SU-DHL-6 (cell line): ENCODE data around the gene LRRC75A.

ENCODE experiments used
- H2AFZ ChIP-seq: fragments of 200-600 bp; sonication (generic); 2 replicates; pipeline ENCODE4 v1.6.1; 2014; ENCODE audit warnings: low read depth, mild to moderate bottlenecking, moderate library complexity, mixed read lengths, antibody characterized with exemption, low read length; ENCODE audit not compliant: severe bottlenecking
- H3F3A ChIP-seq: fragments of 200-600 bp; shearing (Covaris generic); 2 replicates; pipeline ENCODE4 v1.6.0; 2016; ENCODE audit warnings: antibody characterized with exemption, mild to moderate bottlenecking; ENCODE audit not compliant: insufficient read depth
- H3K27ac ChIP-seq: fragments of 200-600 bp; sonication (generic); 2 replicates; pipeline ENCODE4 v1.5.1; 2016; ENCODE audit warnings: low read depth, mild to moderate bottlenecking, low read length, moderate library complexity, mixed read lengths
- H3K27me3 ChIP-seq: fragments of 200-600 bp; sonication (generic), shearing (Covaris generic); 2 replicates; pipeline ENCODE4 v1.6.0; 2014; ENCODE audit warnings: mild to moderate bottlenecking, low read length
- H3K36me3 ChIP-seq: fragments of 200-600 bp; sonication (generic); 2 replicates; pipeline ENCODE4 v1.6.1; 2014; ENCODE audit warnings: mild to moderate bottlenecking, low read length, mixed read lengths
- H3K4me2 ChIP-seq: fragments of 300-600, 200-600 bp; shearing (Covaris generic), sonication (generic); 2 replicates; pipeline ENCODE4 v1.6.0; 2014; ENCODE audit warnings: low read length, low read depth, mild to moderate bottlenecking; ENCODE audit not compliant: poor library complexity, severe bottlenecking
- H3K4me3 ChIP-seq: fragments of 200-600 bp; sonication (generic); 2 replicates; pipeline ENCODE4 v1.5.1; 2014; ENCODE audit warnings: antibody characterized with exemption, low read length, mild to moderate bottlenecking, mixed read lengths; ENCODE audit not compliant: insufficient read depth, poor library complexity, severe bottlenecking
- H3K79me2 ChIP-seq: fragments of 200-600 bp; sonication (generic); 2 replicates; pipeline ENCODE4 v1.6.1; 2014; ENCODE audit warnings: mild to moderate bottlenecking, low read length, moderate library complexity; ENCODE audit not compliant: insufficient read depth
- H3K9ac ChIP-seq: fragments of 200-600 bp; sonication (generic); 2 replicates; pipeline ENCODE4 v1.7.0; 2014; ENCODE audit warnings: mild to moderate bottlenecking, low read length
- H3K9me2 ChIP-seq: fragments of 200-600 bp; sonication (generic); replicated peaks from 2 replicates; pipeline ENCODE4 v1.6.1; 2014; ENCODE audit warnings: low read length; ENCODE audit not compliant: insufficient read depth
- H3K9me3 ChIP-seq: fragments of 200-600 bp; sonication (generic); 2 replicates; pipeline ENCODE4 v1.6.1; 2014; ENCODE audit warnings: low read length, mixed read lengths; ENCODE audit not compliant: insufficient read depth
- H4K20me1 ChIP-seq: fragments of 200-600 bp; sonication (generic); 2 replicates; pipeline ENCODE4 v1.6.1; 2014; ENCODE audit warnings: low read depth, mild to moderate bottlenecking, antibody characterized with exemption, low read length, moderate library complexity, mixed read lengths
- EZH2phosphoT487 ChIP-seq: fragments of 200-600 bp; sonication (generic), shearing (Covaris generic); conservative IDR thresholded peaks from 2 replicates; pipeline ENCODE4 v1.6.1; 2018; ENCODE audit warnings: mild to moderate bottlenecking, antibody characterized with exemption, low read length, moderate library complexity, mixed read lengths
- TF ChIP-seq, protein P1 (sequence below): fragments of 200-600 bp; sonication (generic); IDR thresholded peaks from one replicate; pipeline ENCODE4 v1.5.1; 2017; ENCODE audit warnings: antibody characterized with exemption, mild to moderate bottlenecking, low read length, moderate library complexity; ENCODE audit not compliant: insufficient read depth, poor library complexity, severe bottlenecking

Gene LRRC75A

GRCh38 chr17:16519021-16519420, 27.0 kb upstream of the LRRC75A start:
- Histone ChIP-seq H4K20me1 (no peaks in the 10 kb centered on the region), H3K27ac (no peak overlapping the region), H3K4me3 (no peak overlapping the region), H3K9me3 (no peaks in the 10 kb centered on the region), H3F3A (no peaks in the 10 kb centered on the region), H3K36me3 (no peaks in the 10 kb centered on the region), H3K79me2 (no peaks in the 10 kb centered on the region), H3K27me3 (no peaks in the 10 kb centered on the region), H2AFZ (no peak overlapping the region), H3K4me2 (no peak overlapping the region), H3K9me2 (no peaks in the 10 kb centered on the region), H3K9ac (no peak overlapping the region)
- TF ChIP-seq, protein P1, sequence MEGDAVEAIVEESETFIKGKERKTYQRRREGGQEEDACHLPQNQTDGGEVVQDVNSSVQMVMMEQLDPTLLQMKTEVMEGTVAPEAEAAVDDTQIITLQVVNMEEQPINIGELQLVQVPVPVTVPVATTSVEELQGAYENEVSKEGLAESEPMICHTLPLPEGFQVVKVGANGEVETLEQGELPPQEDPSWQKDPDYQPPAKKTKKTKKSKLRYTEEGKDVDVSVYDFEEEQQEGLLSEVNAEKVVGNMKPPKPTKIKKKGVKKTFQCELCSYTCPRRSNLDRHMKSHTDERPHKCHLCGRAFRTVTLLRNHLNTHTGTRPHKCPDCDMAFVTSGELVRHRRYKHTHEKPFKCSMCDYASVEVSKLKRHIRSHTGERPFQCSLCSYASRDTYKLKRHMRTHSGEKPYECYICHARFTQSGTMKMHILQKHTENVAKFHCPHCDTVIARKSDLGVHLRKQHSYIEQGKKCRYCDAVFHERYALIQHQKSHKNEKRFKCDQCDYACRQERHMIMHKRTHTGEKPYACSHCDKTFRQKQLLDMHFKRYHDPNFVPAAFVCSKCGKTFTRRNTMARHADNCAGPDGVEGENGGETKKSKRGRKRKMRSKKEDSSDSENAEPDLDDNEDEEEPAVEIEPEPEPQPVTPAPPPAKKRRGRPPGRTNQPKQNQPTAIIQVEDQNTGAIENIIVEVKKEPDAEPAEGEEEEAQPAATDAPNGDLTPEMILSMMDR: no peak
- no peak for TF ChIP-seq EZH2phosphoT487

DNA sequence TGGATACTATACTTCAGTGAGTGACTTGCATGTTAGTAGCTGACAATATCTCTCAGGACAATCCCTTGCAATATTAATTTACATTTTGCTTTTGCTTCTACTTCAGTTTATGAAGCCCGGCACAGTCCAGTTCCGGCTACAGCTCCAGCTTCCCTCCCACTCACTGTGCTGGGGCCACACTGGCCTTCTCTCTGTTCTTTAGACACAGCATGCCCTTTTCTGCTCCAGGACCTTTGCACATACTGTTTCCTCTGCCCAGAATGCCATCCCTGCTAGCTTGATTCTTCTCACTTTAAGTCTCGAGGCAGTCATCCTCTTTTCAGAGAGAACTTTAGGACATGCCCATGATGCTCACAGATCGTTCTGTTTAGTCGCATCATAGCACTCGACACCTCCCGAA, 25.5 kb upstream of the LRRC75A start:
- H3F3A ChIP-seq: no peaks in the 10 kb centered on the region
- no peaks in the 10 kb centered on the region for H3K9me2 ChIP-seq
- H4K20me1 ChIP-seq: no peaks in the 10 kb centered on the region
- no peak overlapping the region for H3K4me3 ChIP-seq
- no peaks in the 10 kb centered on the region for H3K36me3 ChIP-seq
- no peak overlapping the region for H3K9ac ChIP-seq
- no peak overlapping the region for H3K27ac ChIP-seq
- TF ChIP-seq EZH2phosphoT487: no peak
- TF ChIP-seq, protein P1: no peak
- H3K9me3 ChIP-seq: no peaks in the 10 kb centered on the region
- no peaks in the 10 kb centered on the region for H3K79me2 ChIP-seq
- no peaks in the 10 kb centered on the region for H3K27me3 ChIP-seq
- H3K4me2 ChIP-seq: no peak overlapping the region
- no peak overlapping the region for H2AFZ ChIP-seq

DNA sequence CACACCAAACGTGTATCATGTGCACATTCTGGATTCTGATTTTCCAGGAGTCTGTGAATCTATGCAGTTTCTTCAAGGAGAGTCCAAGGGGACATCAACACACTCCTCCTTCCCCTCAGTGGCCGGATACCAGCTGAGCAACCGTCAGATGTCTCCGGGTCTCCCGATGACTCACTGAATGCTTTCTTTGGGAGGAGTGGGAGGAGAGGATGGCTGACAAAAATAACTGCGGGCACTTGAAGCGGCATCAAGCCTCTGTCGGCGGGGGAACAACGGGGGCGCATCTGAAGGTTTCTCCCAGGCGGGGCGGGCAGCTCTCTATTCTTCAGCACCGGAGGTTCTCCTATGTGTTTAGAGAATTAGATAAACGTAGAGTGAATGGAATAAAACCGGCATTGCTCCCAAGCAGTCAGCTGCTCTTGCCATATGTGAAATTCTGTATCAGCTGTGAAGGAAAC, 24.6 kb upstream of the LRRC75A start:
- H3K79me2 ChIP-seq: no peaks in the 10 kb centered on the region
- H3K27ac ChIP-seq: no peak overlapping the region
- no peaks in the 10 kb centered on the region for H3K36me3 ChIP-seq
- H2AFZ ChIP-seq: no peak overlapping the region
- no peaks in the 10 kb centered on the region for H3K9me2 ChIP-seq
- H4K20me1 ChIP-seq: no peaks in the 10 kb centered on the region
- TF ChIP-seq, protein P1: no peak
- TF ChIP-seq EZH2phosphoT487: no peak
- H3K4me3 ChIP-seq: no peak overlapping the region
- H3F3A ChIP-seq: no peaks in the 10 kb centered on the region
- H3K9ac ChIP-seq: no peak overlapping the region
- no peaks in the 10 kb centered on the region for H3K9me3 ChIP-seq
- no peaks in the 10 kb centered on the region for H3K27me3 ChIP-seq
- no peak overlapping the region for H3K4me2 ChIP-seq

GRCh38 chr17:16515933-16516332, 23.9 kb upstream of the LRRC75A start:
- Histone ChIP-seq H3K36me3 (no peaks in the 10 kb centered on the region), H3K79me2 (no peaks in the 10 kb centered on the region), H4K20me1 (no peaks in the 10 kb centered on the region), H2AFZ (no peak overlapping the region), H3K9me2 (no peaks in the 10 kb centered on the region), H3K27ac (no peak overlapping the region), H3K4me2 (no peak overlapping the region), H3K27me3 (no peaks in the 10 kb centered on the region), H3F3A (no peaks in the 10 kb centered on the region), H3K4me3 (no peak overlapping the region), H3K9me3 (no peaks in the 10 kb centered on the region), H3K9ac (no peak overlapping the region)
- TF ChIP-seq, protein P1: no peak
- no peak for TF ChIP-seq EZH2phosphoT487
